Mesodermal cell (in vitro differentiated cells): ENCODE data around the gene PRTFDC1.

Source experiments
- H3K27ac ChIP-seq: 2 replicates; pipeline ENCODE4 v1.7.0; 2013; ENCODE audit warnings: mild to moderate bottlenecking, low read depth, low read length, moderate library complexity; ENCODE audit not compliant: severe bottlenecking
- H3K36me3 ChIP-seq: 2 replicates; pipeline ENCODE4 v1.7.1; 2013; ENCODE audit warnings: mild to moderate bottlenecking, low read length, moderate library complexity; ENCODE audit not compliant: control insufficient read depth, insufficient read depth
- H3K4me1 ChIP-seq: one replicate; pipeline ENCODE4 v1.7.1; 2013; ENCODE audit warnings: mild to moderate bottlenecking, low read length; ENCODE audit not compliant: insufficient read depth, control insufficient read depth, poor library complexity, severe bottlenecking
- H3K4me3 ChIP-seq: 2 replicates; pipeline ENCODE4 v1.7.0; 2013; ENCODE audit warnings: low read length, control low read depth, mild to moderate bottlenecking; ENCODE audit not compliant: insufficient read depth, poor library complexity, severe bottlenecking; ENCODE audit errors: extremely low read depth
- H3K9me3 ChIP-seq: 2 replicates; pipeline ENCODE4 v1.7.1; 2013; ENCODE audit warnings: mild to moderate bottlenecking, low read length, moderate library complexity; ENCODE audit not compliant: control insufficient read depth
- WGBS, 2 experiments: methylation state at CpG; one replicate each; pipeline ENCODE4 v1.1.5; 2013; ENCODE audit warnings: missing lambda C conversion rate in 2 of 2; ENCODE audit not compliant: insufficient coverage in 2 of 2; 5-methylcytosine and 5-hydroxymethylcytosine counted together

The PRTFDC1 gene

GRCh38 chr10:24854256-24854655 lies 98.2 kb downstream of the PRTFDC1 start:
- Histone ChIP-seq H3K36me3 (no peaks in the 10 kb centered on the region), H3K4me1 (no peaks in the 10 kb centered on the region), H3K27ac (no peak overlapping the region), H3K4me3 (no peak overlapping the region), H3K9me3 (no peaks in the 10 kb centered on the region)
- 90 to 92% methylated on average over 2 of the region's 6 CpGs for WGBS, 2 experiments

DNA sequence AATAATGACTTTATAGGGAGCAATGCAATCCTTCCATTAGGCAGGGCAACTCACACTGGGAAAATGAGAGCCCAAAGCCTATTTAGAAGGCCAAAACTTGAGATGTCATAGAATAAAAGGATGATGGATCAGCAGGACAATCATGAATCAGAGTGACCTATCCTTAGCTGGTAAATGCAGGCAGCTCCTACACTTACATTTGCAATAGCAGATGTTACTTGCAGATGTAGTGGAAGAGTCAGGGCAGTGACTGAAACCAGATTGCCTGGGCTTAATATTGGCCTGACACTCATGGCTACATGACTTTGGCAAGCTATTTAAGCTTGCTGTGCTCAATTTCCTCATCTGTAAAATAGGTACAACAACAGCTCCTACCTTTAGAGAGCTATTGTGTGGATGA lies 98.7 kb downstream of the PRTFDC1 start:
- H3K27ac ChIP-seq: no peak overlapping the region
- no peaks in the 10 kb centered on the region for H3K36me3 ChIP-seq
- no peak overlapping the region for H3K4me3 ChIP-seq
- no peaks in the 10 kb centered on the region for H3K4me1 ChIP-seq
- no peaks in the 10 kb centered on the region for H3K9me3 ChIP-seq

- Histone ChIP-seq H3K36me3 (no peaks in the 10 kb centered on the region), H3K9me3 (no peaks in the 10 kb centered on the region), H3K27ac (no peak overlapping the region), H3K4me3 (no peak overlapping the region), H3K4me1 (no peaks in the 10 kb centered on the region)
- 76 to 80% methylated on average over 9 of the region's 11 CpGs for WGBS, 2 experiments
These were observed 100.8 kb downstream of the PRTFDC1 start for GRCh38 chr10:24851629-24852028.

DNA sequence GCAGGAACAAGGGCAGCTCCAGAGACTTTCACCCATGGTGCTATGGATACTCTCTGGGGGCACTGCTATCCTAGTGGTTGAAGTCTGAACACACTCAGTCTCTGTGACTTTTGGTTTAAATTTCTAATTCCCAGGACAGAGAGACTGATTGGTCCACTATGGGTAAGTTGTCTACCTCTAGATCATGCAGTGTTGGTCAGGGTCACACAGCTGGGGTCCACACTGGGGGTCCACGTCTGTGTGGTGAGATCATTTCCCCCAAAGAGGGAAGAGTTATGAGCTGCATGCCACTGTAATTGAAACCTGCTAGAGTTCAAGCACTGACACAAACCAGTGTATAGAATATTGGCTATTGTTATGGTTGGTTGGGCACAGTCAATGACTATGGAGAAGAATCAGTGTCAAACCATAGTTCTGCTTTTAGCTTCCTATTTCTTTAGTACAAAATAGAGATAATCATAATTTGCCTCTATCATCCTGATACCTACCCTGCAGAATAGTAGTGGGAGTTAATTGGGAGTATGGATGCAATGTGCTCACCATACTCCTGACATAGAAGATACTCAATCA lies 101.6 kb downstream of the PRTFDC1 start:
- 86% methylated on average over 1 of the region's 1 CpG; no CpG with 5 or more reads in 1 of the 2 experiments for WGBS, 2 experiments
- H3K4me1 ChIP-seq: no peaks in the 10 kb centered on the region
- H3K4me3 ChIP-seq: no peak overlapping the region
- H3K36me3 ChIP-seq: no peaks in the 10 kb centered on the region
- H3K9me3 ChIP-seq: no peaks in the 10 kb centered on the region
- no peak overlapping the region for H3K27ac ChIP-seq

DNA sequence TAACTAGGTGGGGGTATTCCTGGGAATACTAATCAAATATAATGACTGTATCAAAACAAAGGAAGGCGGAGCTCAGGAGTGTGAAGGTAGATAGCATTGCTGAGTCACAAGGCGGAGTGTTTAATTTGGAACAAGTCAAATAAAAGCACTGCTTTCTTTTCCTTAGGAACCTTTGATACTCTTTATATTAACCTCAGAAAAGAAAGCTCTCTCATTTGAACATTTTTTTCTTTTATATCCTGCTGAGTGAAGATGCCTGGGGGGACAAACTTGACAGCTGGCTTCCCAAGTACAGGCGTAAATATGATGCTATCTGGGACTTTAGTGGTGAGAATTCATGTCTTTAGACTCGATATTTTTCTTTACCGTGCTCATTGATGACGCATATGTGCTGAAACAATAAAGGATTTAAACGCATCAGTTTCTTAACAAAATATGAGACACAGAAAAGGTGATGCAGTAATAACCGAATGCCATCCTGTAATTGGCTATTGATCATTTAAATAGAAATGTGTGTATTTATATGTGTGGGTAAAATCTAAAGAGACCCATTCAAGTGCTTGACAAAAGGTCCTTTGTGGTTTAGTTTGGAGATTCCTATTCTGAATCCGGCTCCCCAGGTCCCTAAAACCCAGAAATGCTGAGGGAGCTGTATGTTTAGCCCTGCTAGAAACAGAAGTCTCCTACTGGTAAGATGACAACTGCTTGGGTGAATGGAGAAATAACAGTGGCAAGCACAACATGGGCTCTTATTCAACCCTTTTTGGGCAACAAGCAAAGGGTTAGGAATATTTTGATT lies 102.7 kb downstream of the PRTFDC1 start:
- Histone ChIP-seq H3K4me1 (no peaks in the 10 kb centered on the region), H3K9me3 (no peaks in the 10 kb centered on the region), H3K36me3 (no peaks in the 10 kb centered on the region), H3K4me3 (no peak overlapping the region), H3K27ac (no peak overlapping the region)
- WGBS, 2 experiments: 83 to 88% methylated on average over 6 to 7 of the region's 9 CpGs

GRCh38 chr10:24849051-24849450 lies 103.4 kb downstream of the PRTFDC1 start:
- Histone ChIP-seq H3K36me3 (no peaks in the 10 kb centered on the region), H3K9me3 (no peaks in the 10 kb centered on the region), H3K4me1 (no peaks in the 10 kb centered on the region), H3K4me3 (no peak overlapping the region), H3K27ac (no peak overlapping the region)
- 93 to 94% methylated on average over 4 to 5 of the region's 6 CpGs for WGBS, 2 experiments

GRCh38 chr10:24848195-24848594 lies 104.2 kb downstream of the PRTFDC1 start:
- H3K27ac ChIP-seq: no peak overlapping the region
- H3K36me3 ChIP-seq: no peaks in the 10 kb centered on the region
- 52% methylated on average over 2 of the region's 6 CpGs; no CpG with 5 or more reads in 1 of the 2 experiments for WGBS, 2 experiments
- H3K4me1 ChIP-seq: no peaks in the 10 kb centered on the region
- no peaks in the 10 kb centered on the region for H3K9me3 ChIP-seq
- no peak overlapping the region for H3K4me3 ChIP-seq

DNA sequence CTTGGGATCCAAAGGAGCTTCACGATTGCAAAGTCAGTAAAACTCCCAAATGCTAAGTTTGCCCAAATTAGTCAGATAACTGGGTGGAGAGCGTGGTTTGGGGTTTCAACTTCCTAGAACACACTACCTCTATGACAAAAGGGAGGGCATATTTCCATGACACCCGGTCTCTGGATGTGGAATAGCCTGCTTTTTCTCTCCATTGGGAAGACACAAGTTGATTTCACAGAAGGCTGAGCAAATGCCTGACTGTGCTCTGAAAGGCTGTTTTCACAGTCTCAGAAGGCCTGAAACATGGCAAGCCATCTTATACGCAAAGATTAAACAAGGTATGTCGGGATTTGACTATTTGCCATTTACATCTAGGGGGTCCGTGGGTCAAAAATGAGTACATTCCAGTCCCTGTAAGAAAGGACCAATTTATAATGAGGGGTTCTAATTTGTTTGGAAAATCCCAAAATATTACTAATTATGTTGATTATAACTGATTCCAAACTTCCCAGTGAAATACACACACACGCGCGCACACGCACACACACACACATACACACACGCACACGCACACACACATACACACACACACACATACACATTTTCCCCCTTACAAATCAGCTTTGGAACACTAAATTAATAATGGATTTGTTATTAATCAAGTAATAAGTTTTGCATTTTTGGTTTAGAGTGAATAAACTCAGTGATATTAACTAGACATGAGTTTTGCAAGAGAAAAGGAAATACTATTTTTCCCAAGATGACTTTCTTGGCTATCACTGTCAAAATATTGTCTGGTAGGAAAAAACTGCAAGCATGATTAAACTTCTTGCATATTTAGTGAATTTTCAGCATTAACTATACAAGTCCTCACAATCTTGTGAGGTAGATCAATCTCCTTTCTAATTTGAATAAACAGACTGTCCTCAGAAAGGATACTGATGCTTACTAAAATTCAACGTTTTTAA lies 105.0 kb downstream of the PRTFDC1 start:
- H3K4me3 ChIP-seq: no peak overlapping the region
- no peaks in the 10 kb centered on the region for H3K9me3 ChIP-seq
- H3K27ac ChIP-seq: no peak overlapping the region
- H3K4me1 ChIP-seq: no peaks in the 10 kb centered on the region
- 93 to 97% methylated on average over 3 to 4 of the region's 13 CpGs for WGBS, 2 experiments
- H3K36me3 ChIP-seq: no peaks in the 10 kb centered on the region

DNA sequence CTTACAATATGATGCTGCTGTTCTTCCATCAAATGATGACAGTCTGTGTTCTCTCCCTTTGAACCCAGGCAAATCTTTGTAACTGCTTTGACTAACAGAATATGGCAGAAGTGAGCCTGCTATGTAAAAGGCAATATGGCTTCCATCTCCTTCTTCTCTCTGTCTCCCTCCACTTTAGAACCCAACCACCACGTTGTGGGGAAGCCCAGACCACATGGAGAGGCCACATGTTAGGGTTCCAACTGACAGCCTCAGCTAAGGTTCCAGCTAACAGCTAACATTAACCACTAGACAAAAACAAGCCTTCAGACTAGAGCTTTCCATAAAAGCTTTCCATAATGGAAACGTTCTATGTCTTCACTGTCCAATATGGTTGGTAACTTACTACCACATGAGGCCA lies 107.7 kb downstream of the PRTFDC1 start:
- no peaks in the 10 kb centered on the region for H3K9me3 ChIP-seq
- H3K4me1 ChIP-seq: no peaks in the 10 kb centered on the region
- no peak overlapping the region for H3K4me3 ChIP-seq
- H3K27ac ChIP-seq: no peak overlapping the region
- 80 to 100% methylated on average over 1 to 2 of the region's 2 CpGs for WGBS, 2 experiments
- no peaks in the 10 kb centered on the region for H3K36me3 ChIP-seq

DNA sequence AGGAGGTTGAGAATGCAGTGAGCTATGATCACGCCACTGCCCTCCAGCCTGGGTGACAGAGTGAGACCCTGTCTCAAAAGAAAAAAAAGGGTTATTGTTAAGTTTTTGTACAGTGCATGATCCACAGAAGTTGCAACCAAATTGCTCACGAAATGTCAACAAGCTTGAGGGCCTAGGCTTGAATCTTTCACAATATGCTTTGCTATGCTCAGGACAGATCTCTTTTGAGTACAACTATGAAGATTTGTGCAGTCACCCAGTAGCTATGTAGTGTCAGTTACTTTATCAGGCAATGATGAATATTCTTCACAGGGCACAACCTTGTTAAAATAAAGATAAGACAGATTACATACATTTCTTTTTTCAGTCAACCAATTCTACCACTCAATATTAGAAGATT lies 109.2 kb downstream of the PRTFDC1 start:
- no peak overlapping the region for H3K27ac ChIP-seq
- 42 to 50% methylated on average over 2 of the region's 2 CpGs for WGBS, 2 experiments

More for the DNA sequence above, 109.2 kb downstream of the PRTFDC1 start:
- H3K4me1 ChIP-seq: no peaks in the 10 kb centered on the region
- H3K9me3 ChIP-seq: no peaks in the 10 kb centered on the region
- no peaks in the 10 kb centered on the region for H3K36me3 ChIP-seq
- H3K4me3 ChIP-seq: no peak overlapping the region
